KG1 (cell line): Measurements from ENCODE around the gene HLA-B.
"Not testable (repeated sequence)": the region's sequence is repeated elsewhere in the genome, so short reads cannot be mapped to it uniquely, and the experiment has no call there.

Experiments used
- DNase-seq: peaks from one replicate; lab custom pipeline; 2025; lab: John Stamatoyannopoulos, UW

The HLA-B gene

DNA sequence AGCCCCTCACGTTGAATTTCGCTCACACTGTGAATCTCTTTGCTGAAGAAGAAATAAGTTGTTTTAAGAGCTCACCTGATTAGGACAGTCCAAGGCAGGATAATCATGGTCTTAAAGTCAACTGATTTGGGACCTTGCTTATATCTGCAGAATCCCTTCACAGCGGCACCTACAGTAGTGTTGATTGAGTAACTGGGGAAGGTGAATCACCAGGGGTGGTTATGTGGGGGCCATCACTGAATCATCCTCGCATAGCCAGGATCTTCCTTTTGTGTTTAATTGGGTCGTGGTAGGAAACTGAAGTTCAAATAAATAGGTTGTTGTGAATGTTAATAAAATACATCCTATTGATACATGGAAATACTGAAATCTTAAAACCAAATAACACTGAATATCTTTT, 26.2 kb upstream of the HLA-B start:
- DNase-seq = no peak

DNA sequence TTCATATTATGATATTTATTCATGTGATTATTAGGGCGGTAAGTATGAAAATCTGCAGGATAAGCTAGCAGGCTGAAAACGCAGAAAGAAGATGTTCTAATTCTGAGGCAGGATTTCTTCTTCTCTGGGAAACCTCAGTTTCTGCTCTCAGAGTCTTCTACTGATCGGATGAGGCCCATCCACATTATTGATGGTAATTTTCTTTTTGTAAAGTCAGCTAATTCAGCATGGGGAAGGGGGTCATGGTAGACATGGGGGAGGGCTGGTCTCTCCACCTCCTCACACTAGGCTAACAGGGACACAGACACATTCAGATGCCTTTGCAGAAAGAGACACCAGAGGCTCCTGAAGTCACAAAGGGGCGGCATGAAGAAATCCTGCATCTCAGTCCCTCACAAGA, 24.7 kb upstream of the HLA-B start:
- DNase-seq = no peak

DNA sequence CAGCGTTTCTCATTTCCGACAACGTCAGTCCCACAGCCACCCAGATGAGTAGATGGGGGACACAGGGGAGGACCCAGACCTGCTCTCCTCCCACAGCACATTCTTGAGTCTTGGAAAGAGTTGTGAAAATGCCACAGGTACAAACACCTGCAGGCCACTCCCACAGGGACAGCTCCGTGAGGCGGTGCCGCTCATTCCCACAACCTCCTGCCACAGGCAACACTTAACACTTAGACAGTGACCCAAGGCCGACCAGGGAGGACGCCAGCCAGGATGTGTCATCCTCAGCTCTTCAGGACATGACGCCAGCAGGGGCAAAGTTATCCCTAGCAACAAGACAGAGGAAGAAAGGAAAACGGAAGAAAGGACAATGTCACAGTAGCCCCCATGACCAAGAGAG, 22.9 kb upstream of the HLA-B start:
- no peak for DNase-seq

DNA sequence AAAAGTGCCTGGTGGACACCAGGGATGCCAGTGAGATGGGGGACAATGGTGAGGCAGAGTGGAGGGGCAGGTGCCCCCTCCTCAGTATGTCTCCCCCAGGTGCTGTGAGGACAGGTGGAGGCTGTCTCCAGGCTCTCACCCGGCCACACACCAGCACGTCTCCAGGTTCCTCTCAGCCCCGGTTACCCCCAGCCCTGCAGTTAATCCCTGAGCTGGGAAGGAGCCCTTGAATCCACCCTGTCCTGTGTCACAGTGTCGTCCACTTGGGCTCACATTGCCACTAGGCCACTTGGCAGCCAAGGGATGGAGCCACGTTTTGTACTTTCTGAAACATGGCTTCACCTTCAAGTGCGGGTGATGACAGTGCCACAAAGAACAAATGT, 21.7 kb upstream of the HLA-B start:
- no peak for DNase-seq

DNA sequence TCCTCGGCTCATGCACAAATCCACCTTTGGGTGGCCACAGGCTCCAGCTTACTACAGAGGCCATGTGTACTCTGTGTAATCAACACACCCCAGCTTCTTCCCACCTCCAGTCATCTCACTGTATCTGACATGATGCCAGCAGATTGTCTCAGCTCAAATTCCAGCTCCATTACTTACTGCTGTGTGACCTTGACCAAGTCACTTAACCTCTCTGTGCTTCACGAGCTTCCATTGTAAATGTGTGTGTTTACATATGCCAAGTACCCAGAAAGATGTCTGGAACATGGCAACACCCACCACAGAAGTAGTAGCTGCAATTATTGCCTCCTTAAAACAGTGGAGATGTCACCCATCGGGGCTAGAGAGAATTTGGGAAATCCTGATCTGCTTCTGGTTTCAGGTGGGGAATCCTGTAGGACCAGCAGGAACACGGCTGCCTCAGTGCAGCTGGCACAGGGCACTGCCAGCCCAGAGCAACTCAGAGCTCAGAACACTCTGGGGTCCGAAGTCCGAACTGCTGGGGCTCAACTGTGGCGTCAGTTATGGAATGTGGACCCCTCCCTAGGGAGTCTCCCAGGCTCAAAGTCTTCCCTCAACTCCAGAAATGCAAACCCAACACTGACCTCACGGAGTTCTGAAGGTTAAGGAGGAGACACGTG, 21.2 kb upstream of the HLA-B start:
- DNase-seq = no peak

DNA sequence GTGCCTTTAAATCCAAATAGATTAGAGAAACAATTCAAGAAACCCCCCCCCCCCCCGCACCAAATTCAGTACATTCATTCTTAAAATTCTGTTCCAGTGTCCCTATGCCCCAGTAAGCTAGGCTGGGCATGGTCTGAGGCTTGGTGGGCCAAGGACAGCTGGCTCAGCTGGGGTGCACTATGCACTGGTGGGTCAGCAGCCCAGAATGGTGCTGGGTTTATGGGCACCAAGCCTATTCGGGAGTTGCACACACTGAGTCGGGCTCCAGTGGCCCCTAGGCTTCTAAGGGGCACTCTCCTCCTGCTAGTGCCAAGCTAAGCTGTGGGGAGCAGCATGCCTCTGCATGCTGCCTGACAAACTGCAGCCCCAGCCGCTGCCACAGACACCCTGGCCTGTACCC, 20.1 kb upstream of the HLA-B start:
- no peak for DNase-seq

DNA sequence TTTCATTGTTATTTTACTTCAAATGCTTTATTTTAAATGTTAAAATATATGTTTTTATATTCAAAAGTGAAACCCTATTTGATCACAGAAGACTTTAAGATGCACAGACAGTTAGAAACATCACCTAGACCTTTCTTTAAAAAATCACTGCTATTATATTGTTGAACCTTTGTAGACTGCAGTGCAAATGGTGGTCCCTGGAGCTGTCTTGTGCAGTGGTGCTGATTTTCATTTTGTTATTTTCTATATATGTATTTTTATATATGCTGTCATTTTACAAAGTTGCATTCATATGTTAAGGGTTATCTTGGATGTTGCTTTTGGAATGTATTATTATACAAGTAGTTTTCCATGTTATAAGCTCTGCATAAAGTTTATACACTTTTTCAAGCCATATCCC, 18.7 kb upstream of the HLA-B start:
- DNase-seq = no peak

DNA sequence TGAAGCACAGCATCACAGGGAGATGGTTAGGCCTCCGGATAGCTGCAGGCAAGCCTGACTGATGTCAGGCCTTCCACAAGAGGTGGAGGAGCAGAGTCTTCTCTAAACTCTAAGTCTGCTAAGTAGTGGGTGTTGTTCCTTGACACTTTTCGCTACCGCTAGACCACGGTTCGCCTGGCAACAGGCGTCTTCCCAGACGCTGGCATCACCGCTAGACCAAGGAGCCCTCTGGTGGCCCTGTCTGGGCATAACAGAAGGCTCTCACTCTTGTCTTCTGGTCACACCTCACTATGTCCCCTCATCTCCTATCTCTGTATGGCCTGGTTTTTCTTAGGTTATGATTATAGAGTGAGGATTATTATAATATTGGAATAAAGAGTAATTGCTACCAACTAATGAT, 17.1 kb upstream of the HLA-B start:
- DNase-seq = not testable (repeated sequence)

DNA sequence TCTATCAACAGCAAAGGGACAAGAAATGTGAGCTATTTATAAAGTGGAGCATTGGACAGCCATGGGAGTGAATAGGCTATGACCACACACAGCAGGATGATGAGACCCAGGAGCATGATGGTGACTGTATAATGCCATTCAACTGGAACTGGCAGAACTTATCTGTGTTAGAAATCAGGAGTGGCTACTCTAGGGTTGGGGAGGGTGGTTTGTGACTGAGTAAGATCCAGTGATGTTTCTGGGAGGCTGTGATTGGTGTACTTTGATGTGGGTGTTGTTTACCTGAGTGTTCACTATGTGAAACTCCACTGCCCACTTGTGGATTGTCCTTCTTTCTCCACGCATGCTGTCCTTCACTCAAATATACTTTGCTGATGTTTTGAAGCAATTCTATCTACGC, 11.5 kb upstream of the HLA-B start:
- DNase-seq = no peak

DNA sequence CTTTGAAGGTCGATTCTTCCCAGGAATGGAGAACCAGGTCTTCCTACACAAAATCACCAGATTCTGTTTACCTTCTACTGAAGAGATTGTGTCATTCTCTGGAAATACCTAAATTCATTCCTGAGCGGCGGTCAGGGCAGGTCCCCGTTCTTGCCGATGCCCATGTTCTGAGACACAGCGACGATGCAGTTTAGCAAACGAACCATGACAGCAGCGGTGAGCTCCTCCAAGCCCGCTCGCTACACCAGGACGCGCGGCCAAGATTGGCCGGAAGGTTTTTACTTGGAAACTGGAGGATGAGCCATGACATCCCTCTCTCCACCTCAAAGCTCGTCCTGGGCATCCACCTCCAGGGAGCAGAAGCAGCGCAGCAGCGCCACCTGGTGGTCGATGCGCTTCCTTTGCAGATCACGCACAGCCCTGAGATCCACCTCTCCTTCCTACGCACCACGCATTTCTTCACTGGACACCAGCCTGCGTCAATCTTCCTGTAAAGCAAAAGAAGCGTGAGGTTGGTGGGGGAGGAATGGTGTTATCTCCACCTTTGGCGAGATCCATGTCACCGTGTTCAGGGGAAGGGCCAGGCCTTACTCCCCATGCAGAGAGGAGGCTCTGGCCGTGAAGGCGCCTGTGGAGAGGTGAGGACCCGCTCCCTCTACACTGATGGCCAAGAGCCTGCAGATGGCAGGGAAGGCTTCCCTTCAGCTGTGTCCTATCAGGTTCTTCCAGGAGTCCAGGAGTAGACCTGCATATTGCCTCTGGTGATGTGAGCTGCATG, 9.9 kb upstream of the HLA-B start:
- DNase-seq = peak; percentile 63

DNA sequence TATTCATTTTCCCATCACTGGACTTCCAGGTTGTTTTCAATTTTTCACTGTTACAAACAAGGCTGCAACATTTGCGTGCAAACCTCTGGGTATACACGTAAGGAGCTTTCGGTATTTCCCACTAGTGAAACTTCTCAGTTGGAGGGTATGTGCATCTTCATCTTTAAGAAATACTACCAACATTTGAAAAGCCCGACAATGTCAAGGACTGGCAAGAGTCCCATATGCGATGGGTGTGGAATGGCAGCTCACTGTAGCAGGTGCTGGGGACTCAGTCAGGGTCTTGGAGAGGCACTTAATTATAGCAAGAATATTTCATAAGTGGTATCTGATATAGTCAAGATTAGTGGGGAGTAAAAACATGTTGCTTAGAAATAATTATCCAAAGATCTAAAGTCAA, 8.9 kb upstream of the HLA-B start:
- DNase-seq = no peak

DNA sequence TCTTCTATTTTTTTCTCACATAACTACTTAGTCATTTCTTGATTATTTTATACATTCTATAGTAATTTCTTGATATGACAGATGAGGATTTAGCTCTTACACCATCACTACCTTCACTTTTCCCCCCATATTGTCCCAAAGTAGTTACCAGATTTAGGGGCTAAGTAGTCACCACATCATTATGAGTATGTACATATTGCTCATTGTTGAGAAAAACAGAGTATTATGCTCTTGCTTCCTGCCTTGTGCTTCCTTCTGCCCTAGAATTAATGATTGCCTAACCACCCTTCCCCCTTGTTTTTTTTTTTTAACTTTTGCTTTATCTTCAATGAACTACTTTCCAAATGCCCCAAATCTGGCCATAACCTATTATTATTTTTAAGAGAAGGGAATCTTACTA, 6.8 kb upstream of the HLA-B start:
- no peak for DNase-seq

DNA sequence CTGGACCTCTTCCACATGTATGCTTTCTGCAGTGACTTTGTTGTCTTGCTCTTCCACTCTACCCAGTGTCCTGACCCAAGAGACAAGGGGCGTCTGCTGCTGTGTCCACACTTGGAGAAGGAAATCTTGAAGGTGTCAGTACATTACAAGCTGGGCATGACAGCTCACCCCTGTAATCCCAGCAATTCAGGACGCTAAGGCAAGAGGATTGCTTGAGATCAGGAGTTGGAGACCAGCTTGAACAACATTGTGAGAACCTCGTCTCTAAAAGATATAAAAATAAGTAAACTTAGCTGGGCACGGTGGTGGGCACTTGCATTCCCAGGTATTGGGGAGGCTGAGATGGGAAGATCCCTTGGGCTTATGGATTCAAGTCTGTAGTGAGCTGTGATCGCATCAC, 5.8 kb upstream of the HLA-B start:
- no peak for DNase-seq

DNA sequence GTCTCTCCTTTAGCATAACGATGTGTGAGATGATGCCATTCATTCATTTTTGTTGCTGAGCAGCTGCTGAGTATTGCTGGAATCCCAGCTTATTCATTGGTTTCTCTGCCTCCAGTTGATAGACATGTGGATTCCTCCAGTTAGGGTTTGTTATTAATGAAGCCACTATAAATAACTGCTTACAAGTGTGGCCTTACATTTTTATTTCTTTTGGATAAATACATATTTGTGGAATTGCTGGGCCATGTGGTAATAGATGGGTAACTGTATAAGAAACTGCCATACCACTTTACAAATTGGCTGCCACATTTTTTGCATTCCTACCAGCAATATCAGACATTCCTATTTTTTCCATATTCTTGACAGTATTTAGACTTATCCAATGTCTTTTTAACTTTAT, 2.6 kb upstream of the HLA-B start:
- no peak for DNase-seq

DNA sequence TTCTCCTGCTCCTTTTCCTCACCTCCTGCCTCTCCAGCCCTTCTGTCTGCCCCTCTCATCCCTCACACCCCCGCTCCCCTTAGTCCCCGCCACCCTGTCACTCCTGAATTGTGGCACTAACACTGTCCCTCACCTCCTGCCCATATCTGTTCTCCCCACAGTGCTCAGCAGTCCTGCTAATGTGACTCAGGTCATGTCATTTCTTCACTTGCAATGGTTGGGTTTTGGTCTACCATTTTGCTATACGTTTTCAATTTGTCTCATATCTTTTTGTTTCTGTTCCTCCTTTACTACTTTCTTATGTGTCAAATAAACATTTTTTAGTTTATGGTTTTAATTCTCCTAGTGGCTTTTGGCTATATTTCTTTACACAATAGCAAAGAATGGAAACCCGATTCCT, 1.3 kb upstream of the HLA-B start:
- DNase-seq = no peak

DNA sequence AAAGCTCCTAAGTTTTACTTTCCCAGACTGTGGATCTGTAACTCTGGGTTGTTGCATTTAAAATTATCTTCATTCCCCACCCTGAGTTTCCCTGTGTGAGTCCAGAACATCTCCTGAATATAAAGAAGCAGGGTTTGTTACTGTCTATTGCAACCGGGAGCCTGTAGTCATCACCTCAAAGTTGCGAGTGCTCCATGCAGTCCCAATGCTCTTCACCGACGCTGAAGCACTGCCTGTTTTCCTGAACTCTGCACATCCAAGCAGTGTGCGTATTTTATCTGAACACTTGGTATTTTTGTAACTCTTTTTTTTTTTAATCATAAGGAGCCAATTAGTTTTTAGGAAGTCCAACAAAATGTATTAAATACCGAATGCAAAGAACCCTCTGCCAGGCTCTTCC, 907 bp upstream of the HLA-B start:
- no peak for DNase-seq

DNA sequence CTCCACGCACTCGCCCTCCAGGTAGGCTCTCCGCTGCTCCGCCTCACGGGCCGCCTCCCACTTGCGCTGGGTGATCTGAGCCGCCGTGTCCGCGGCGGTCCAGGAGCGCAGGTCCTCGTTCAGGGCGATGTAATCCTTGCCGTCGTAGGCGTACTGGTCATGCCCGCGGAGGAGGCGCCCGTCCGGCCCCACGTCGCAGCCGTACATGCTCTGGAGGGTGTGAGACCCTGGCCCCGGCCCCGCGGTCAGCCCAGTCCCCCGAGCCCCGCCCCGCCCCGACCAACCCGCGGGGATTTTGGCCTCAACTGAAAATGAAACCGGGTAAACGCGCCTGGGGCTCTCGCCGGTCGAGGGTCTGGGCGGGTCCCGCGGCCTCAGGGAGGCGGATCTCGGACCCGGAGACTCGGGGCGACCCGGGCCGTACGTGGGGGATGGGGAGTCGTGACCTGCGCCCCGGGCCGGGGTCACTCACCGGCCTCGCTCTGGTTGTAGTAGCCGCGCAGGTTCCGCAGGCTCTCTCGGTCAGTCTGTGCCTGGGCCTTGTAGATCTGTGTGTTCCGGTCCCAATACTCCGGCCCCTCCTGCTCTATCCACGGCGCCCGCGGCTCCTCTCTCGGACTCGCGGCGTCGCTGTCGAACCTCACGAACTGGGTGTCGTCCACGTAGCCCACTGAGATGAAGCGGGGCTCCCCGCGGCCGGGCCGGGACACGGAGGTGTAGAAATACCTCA, 598 bp downstream of the HLA-B start:
- no peak for DNase-seq

DNA sequence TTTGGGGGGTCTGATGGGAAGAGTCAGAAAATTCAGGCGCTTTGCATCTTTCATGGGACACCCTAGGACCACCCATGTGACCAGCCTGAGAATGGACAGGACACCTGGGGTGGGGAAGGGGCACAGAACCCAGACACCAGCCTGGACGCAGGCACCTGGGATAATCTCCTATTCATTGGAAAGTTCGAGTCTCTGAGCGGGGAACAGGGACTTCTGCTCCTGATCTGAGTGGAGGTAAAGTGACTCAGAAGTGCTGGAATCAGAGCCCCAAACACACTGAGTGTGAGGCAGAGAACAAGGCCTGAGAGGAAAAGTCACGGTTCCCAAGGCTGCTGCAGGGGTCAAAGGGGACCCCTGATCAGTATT, 1.4 kb downstream of the HLA-B start:
- no peak for DNase-seq

DNA sequence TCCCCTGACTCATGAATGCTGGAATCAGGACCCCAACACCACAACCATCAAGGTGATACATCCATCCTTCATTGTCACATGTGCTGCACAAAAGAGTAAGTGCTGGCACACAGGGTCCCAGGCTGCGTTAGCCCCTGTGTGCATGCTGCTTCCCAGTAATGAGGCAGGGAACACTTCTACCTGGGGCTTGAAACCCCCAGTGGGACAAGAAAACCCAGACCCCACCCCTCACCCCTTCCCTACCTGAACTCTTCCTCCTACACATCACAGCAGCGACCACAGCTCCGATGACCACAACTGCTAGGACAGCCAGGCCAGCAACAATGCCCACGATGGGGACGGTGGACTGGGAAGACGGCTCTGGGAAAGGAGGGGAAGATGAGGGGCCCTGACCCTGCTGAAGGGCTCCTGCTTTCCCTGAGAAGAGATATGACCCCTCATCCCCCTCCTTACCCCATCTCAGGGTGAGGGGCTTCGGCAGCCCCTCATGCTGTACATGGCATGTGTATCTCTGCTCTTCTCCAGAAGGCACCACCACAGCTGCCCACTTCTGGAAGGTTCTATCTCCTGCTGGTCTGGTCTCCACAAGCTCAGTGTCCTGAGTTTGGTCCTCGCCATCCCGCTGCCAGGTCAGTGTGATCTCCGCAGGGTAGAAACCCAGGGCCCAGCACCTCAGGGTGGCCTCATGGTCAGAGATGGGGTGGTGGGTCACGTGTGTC, 2.0 kb downstream of the HLA-B start:
- DNase-seq = no peak

DNA sequence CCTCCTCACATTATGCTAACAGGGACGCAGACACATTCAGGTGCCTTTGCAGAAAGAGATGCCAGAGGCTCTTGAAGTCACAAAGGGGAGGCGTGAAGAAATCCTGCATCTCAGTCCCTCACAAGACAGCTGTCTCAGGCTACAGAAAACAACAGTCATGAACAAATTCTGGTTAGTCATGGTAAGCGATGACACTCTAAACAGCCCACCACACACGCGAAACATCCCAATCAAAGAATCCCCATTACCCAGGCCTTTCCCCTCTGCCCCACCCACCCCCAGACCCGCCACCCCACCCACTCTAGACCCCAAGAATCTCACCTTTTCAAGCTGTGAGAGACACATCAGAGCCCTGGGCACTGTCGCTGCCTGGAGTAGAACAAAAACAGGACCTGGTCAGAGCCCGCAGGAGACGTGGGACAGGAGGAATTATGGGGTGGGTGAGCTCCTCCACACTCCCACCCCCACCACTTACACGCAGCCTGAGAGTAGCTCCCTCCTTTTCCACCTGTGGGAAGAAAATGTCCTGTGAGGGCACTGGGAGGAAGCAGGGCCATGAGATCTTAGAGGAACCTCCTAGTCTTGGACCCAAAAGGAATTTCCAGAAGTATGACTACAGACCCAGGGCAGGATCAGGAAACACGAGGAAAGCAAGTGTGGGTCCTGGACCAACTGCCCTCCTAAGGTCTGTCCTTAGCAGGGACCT, 2.7 kb downstream of the HLA-B start:
- DNase-seq = no peak

DNA sequence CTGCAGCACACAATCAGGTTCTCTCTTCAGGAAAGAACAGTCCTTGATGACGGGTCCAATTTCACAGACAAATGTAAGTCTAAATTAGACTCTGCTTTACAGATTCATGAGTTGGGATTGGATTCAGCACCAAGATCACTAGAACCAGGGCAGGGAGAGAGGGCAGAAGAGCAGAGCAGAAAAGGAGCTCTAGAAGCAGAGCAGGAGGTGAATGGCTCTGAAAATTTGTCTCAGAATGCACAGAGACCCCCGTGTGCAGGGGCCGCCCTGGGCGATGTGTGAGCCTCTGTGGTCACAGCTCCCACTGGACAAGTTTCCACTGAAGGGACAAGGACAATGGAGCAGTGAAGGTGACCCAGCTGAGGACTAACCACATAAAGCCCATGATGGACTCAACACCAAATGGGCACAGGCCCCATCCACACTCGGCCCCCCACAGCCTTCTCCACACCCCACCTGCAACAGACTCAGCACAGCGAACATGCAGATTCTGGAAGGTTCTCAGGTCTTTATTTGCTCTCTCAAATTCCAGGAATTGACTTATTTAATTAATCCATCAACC, 3.5 kb downstream of the HLA-B start:
- no peak for DNase-seq
